Stimulated activated CD4-positive, alpha-beta T cell treated with anti-CD3 and anti-CD28 coated beads, Interleukin-4, amount 100 ng/mL, for 4 hours (primary cell): ENCODE measurements around the gene RPS19.
"Not testable (repeated sequence)": the region's sequence is repeated elsewhere in the genome, so short reads cannot be mapped to it uniquely, and the experiment has no call there.

Source experiments
- DNase-seq, 2 experiments: peaks; one replicate each; pipeline ENCODE4 v3.0.0-alpha.2; 2020

Gene RPS19

DNA sequence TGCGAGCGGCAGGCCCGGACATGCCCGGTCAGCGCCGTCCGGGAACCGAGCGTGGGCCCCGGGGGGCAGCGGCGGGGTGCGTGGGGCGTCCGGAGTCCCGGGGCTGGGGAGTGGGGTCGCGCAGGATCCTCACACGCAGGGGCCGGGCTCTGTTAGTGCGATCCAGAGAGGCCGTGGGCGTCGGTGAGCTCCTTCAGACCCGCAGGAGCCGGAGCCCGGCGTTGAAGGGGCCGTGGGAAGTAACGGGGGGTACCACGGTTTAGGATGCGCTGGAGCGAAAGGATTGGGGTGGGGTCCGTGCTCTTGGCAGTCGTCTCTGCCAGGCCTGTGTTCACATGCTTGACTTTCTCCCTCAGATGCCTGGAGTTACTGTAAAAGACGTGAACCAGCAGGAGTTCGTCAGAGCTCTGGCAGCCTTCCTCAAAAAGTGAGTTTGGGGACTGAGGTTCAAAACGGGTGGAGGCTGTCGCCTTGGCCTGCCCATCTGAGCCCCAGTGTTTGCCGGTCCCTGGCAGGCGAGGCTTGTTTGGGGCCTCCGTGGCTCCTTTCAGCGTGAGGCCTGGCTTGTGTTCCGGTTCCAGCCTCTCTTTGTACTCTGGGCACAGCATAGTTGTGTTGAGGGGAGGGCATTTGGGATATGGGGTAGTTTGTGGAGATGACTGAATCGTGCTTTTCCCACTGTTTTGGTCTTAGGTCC lies 512 bp downstream of the RPS19 start:
- DNase-seq: peak in 1 of 2 experiments; percentile 46

GRCh38 chr19:41861116-41861768 lies 1.2 kb downstream of the RPS19 start:
- DNase-seq: no peak

DNA sequence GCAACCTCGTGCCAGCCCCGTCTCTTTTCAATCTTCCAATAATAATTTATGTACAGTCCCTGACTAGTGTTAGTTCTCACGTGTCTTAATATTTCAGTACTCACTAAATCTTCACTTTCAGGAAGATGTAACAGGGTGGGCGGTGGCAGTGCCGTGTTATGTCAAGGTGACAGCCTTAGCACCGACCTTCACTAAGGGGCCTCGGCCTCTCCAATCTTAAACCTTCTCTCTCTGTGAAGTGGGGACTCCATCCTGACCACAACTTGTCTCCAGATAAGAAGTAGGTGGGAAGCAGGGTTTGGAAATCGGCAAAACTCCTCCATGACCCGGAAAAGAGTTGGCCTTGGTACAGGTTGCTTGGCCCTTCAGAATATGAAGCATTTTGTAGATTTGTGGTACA lies 1.8 kb downstream of the RPS19 start:
- no peak for DNase-seq

DNA sequence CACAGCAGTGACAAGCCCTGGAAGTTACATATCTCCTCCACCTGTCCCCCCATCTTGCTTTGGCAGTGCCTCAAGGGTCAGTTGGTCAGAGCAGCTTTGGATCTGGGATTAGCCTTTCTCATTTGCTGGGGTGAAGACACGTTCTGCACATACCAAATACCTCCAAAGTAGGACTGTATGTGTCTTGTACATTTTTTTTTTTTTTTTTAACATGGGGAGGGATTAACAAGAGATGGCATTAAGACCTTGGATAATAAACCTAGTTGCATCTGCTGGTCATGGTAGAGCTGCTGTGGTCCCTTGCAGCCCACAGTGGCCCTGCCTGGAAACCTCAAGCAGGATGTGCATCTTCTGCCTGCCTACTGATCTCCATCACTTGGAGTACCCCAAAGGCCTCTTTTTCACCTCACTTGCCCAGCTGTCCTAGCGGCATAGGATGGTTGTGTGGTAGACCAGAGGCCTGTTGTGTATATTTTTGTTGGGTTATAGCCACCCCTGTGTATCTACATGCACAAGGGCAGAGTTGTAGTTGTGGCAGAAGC lies 2.5 kb downstream of the RPS19 start:
- DNase-seq: no peak

- no peak for DNase-seq
These were observed 3.3 kb downstream of the RPS19 start for GRCh38 chr19:41863209-41863931.

DNA sequence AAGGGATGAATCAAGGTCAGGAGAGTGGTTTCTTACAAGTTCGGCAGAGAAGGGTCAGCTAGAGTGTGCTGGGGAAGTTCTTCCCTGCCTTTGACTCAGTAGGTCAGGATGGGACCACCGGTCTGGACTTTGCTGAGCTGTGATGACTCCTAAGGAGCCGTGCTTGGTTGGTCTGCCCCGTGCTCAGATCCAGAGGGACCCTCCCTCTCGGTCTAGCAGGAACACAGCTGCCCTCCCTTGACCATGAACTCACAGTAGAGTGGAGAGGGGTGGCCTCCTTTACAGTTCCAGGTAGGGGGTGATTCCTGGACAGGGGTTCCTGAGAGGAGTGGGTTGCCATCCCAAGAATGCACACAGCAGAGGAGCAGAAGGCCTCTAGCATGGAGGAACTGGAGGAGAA lies 4.3 kb downstream of the RPS19 start:
- no peak for DNase-seq

DNA sequence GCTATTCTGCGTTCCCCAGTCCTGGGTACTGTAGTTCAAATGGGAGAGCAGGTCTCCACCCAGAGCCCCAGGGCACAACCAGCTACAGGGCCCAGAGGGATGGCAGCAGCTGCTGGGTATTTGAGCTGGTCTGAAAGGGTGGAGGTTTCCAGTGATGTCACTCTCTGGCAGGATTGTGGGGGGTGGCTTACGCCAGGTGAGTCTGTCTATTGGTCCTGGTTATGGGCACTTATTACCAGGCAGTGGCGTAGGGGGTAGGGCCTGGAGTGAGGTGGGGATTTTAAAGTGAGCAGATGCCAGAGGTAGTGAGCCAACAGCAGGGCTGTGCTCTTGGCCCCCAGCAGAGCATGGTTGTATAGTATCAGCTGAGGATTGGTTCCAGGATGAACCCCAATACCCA lies 6.2 kb downstream of the RPS19 start:
- DNase-seq: no peak

DNA sequence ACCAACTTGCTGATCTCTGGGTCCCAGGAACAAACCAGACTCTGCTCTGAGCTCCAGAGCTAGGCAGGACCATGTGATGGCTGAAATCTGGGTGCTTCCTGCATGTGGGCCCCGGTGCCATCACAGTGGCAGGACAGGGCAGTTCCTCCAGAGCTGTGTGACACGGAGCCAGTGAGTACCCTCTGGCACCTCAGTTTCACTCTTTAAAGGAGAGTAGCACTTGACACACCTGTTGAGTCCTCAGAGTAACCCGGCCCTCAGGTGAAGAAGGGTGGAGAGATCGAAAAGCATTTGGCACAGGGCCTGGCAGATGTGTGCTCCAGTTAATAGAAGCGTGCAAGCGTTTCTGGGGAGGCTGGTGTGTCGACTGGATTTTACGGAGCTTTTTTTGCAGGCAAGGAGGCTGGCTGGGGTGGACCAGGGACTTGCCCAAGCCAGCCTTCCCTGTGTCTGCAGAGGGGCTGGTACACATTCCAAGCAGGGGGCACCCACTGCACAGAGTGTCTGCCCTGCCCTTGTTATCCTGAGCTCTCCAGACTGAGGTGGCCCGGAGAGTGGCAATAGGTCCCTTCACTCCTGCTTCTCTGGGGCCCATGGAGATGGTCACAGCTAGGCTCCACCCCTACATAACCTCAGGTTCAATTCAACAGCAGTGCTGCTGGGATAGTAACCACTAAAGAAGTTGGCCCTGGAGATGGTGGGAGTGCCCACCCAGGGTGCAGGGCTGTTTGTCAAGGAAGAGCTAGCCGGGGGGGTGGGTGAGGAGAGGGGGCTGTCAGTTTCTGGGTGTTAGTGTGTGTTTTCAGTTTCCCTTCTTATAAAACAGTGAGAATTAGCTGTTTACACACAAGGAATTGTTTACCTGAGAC lies 8.3 kb downstream of the RPS19 start:
- DNase-seq: no peak

DNA sequence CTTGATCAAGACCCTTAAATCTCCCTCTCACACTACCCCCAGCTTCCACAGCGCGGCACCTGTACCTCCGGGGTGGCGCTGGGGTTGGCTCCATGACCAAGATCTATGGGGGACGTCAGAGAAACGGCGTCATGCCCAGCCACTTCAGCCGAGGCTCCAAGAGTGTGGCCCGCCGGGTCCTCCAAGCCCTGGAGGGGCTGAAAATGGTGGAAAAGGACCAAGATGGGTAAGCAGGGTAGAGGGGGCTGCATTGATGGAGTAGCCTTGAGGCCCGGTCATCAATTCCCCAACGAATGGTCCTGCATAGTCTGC lies 8.9 kb downstream of the RPS19 start:
- no peak for DNase-seq

DNA sequence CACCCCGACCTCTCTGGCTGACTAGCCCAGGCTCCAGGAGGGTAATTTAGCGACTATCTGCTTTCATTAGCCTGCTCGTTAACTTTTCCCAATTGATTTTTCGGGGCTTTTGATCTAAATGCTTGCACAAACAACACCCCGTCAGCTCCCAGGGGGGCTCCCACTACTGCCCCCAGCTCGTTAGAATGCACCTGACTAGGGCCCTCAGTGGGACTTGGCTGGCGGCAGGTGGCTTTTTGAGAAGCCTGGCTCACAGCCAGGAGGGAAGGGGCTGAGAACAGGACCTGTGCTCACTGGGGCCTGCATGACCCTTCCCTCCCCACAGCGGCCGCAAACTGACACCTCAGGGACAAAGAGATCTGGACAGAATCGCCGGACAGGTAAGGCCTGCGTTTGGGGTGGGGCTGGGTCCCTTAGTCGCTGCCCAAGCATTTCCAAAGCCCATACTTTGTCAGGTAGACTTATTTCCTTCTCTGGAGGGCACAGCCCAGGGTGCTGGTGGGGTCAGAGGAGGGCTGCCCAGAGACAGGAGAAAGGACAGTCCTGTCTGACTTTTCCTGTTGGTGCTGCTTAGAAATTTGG lies 9.4 kb downstream of the RPS19 start:
- DNase-seq: no peak

DNA sequence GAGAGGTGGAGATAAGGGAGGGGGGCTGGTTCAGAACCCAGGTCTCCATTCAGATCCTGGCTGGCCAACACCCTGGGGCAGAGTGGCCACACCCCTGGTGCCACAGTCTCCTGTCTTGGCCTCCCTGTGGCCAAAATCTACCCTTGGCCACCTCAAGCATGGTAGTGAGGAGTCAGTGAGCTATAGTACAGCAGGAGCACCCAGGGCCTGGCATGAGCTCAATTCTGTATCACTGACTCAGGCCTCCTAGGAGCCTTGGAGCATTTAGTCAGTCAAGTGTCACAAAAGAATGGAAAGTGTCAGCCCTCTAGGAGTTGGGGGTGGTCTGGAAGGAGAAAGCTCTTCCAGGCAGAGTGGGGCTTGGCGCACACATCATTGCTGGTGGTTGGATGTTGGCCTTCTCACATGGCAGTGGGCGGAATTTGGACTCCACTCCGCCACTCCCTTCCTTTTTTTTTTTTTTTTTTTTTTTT lies 10.4 kb downstream of the RPS19 start:
- DNase-seq: no peak

- peak; percentile 41 to 48 for DNase-seq
These were observed 11.7 kb downstream of the RPS19 start for GRCh38 chr19:41871573-41872383.

GRCh38 chr19:41872384-41872774 lies 12.3 kb downstream of the RPS19 start:
- no peak for DNase-seq

DNA sequence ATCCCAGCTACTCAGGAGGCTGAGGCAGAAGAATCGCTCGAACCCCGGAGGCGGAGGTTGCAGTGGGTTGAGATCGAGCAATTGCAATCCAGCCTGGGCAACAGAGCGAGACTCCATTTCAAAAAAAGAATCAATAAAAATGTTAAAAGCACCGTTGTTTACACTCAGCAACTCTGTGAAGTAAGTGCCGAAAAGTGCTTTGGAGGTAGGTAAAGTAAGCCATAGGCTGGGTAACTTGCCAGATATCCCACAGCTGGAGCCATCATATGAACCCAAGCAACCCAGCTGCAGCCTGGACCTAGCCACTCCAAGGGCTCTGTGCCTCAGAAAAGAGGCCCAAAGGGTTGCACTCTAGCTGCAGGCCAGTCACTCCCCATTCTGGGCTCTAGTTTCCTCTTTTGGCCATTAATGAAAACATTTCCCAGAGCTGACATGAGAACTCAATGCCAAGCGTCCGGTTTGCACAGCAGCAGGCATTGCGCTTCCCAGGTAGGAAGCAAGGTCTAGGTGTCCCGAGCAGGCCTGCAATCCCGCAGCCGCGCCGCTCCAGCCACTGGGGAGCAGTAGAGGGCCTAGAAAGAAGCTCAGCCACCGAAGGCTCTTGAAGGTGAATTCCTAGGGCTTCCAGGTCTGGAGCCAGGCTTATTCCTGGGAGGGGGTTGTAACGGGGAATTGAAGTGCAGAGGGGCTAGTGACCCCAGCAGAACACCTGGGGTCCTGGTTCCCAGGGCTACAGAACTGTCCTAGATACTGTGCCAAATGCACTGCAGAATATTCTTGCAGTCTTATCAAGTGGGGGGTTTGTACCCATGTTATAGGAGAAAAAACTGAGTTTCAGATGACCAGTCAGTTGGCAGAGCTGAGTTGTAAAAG lies 13.0 kb downstream of the RPS19 start:
- peak; percentile 63 to 71 for DNase-seq

GRCh38 chr19:41875973-41876372 lies 15.9 kb downstream of the RPS19 start:
- not testable (repeated sequence) for DNase-seq

DNA sequence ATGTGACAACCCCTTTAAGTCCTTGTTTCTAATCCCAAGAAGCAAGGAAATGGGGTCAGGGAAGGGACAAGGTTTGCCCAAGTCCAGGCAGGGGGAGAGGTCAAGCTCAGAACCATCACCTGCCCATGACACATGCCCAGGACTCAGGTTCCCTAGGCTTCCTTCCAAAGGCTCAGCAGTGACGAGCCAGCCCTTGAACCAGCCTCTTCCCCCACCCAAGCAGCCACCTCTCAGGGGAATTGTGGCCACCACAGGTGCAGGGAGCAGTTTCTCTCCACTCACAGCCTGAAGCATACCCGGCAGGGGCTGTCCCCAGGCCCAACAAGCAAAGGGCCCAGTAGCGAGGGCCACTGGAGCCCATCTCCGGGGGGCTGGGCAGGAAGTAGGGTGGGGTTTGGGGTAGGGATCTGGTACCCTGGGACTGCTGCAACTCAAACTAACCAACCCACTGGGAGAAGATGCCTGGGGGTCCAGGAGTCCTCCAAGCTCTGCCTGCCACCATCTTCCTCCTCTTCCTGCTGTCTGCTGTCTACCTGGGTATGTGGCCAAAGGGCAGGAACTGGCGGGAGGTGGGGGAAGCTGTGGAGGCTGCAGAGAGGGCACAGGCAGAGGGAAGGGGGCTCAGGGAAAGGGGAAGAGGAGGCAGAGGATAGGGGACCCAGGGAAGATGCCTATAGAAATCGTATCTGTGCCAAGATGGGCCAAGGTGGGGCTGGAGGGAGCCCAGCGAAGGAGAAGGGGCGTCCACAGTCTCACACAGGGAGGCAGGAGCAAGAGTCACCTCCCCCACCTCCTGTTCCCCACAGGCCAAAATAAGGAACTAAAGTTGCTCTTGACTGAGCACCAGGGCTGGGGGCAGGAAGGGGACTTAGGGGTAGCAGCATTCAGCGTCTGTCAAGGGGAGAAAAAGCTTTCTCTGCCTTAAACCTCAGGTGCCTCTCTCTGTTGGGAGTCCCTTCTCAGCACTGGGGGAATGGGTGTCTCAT lies 17.1 kb downstream of the RPS19 start, which contains the start of gene CD79A:
Gene CD79A, plus strand, starts transcription at position 433 of the 986 bp plus-strand sequence. Its CDS starts 26 bp downstream, at position 459.
- DNase-seq: no peak

DNA sequence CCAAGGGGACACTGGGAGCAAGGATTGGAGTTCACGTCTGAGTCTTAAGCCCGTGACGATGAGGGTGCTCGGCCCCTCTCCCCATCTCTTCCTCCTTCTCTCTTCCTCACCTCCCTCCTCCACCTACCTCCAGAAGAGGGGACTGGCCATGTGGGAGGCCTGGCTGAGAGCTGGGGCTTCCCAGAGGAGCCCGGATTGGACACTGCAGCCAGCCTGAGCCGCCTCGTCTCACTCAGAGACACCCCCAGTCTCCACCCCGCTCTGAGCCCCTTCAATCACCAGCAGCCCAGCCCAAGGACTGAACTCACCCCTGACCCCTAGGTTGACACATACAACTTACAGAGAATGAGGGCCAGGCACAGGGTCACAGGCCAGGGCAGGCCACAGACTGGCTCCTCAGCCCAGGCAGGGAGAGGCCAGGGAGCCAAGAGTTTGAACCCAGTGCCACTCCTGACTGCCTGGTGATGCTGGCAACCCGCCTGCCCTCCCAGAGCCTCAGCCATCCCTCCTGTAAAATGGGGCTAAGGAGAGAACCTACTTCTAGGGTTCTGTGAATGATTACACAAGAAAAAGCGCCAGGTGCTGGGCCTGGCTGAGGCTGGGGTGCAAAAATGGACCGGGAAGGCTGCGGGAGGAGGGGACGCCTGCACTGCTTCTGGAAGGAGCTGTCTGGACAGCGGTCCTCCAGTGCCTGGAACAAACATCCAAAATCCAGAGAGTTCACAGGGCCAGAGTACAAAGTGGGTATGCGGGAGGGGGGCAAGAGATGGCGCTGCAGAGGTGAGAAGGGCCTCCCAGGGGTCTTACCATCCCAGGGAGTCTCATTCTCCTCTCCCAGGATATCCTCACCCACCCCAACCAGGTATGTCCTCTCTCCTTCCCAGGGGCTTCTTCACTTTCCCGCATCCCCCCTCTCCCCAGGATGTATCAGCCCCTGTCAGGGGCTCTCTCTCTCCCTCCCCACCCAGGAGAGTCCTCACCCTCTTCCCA lies 18.2 kb downstream of the RPS19 start:
- no peak for DNase-seq

GRCh38 chr19:41879080-41879479 lies 19.0 kb downstream of the RPS19 start:
- DNase-seq: no peak
